Stimulated activated CD8-positive, alpha-beta memory T cell treated with anti-CD3 and anti-CD28 coated beads, Interleukin-15, amount 100 ng/mL, for 24 hours (primary cell): ENCODE results near the gene HIBADH.

Source experiments
- DNase-seq: peaks from one replicate; pipeline ENCODE4 v3.0.0-alpha.2; 2020; ENCODE audit warnings: low read depth

Gene HIBADH

GRCh38 chr7:27491534-27491933 lies 171.1 kb downstream of the HIBADH start:
- no peak for DNase-seq

- DNase-seq: no peak
These were observed 175.2 kb downstream of the HIBADH start for GRCh38 chr7:27487509-27487908.

- no peak for DNase-seq
These were observed 178.2 kb downstream of the HIBADH start for GRCh38 chr7:27484451-27484850.

- no peak for DNase-seq
These were observed 180.5 kb downstream of the HIBADH start for GRCh38 chr7:27482219-27482618.

GRCh38 chr7:27478556-27478955 lies 184.1 kb downstream of the HIBADH start:
- no peak for DNase-seq

- DNase-seq: no peak
These were observed 184.6 kb downstream of the HIBADH start for GRCh38 chr7:27478084-27478483.

- DNase-seq: no peak
These were observed 186.2 kb downstream of the HIBADH start for GRCh38 chr7:27476493-27476892.
